Measurements from ENCODE around the gene OR13C3. TPM values are rescaled to one million over a fixed set of nuclear protein-coding genes. Genes with fewer than 3 reads are reported as not detected.

OR13C3 gene
- total RNA-seq, 1 experiment from 2014 or later: not detected

- no peak overlapping the region for H3K27ac ChIP-seq (ENCODE audit: low read length)
- no peak overlapping the region for H3K4me3 ChIP-seq (ENCODE audit: low read length)
- intact Hi-C loops (cut with micrococcal nuclease): no loop called here
- no peaks in the 10 kb centered on the region for H3K36me3 ChIP-seq (ENCODE audit: low read depth, low read length)
- H4K20me1 ChIP-seq (ENCODE audit: low read length): no peaks in the 10 kb centered on the region
- no peaks in the 10 kb centered on the region for H3K9me3 ChIP-seq (ENCODE audit: low read length)
- no peaks in the 10 kb centered on the region for H3K9me2 ChIP-seq (replicated peaks; ENCODE audit: low read length)
- no peak overlapping the region for H3K4me2 ChIP-seq (ENCODE audit: low read length)
- no peaks in the 10 kb centered on the region for H3F3A ChIP-seq (ENCODE audit: low read length, unreplicated experiment)
- BruUV-seq (replicated peaks): no TSS peak
- ChIA-PET POLR2A (ENCODE audit: unreplicated experiment) (no interaction called here), CTCF (no interaction called here)
- TF ChIP-seq EZH2 (IDR thresholded peaks at IDR 0.05; ENCODE audit: low read length, unreplicated experiment) (no peak), EZH2phosphoT487 (IDR thresholded peaks at IDR 0.05; ENCODE audit: borderline replicate concordance, low read length) (no peak), CTCF (conservative IDR thresholded peaks at IDR 0.05; ENCODE audit: low read depth, low read length) (no peak)
- H3K27me3 ChIP-seq (ENCODE audit: low read length): no peaks in the 10 kb centered on the region
- H3K79me2 ChIP-seq (ENCODE audit: low read length): no peaks in the 10 kb centered on the region
- H3K4me1 ChIP-seq (ENCODE audit: insufficient read depth, low read length): no peaks in the 10 kb centered on the region
- H3K9ac ChIP-seq (ENCODE audit: low read length): no peak overlapping the region
- no peak for ATAC-seq
- no peak for DNase-seq
- H2AFZ ChIP-seq (ENCODE audit: low read length): no peak overlapping the region
Observed at GRCh38 chr9:104575456-104575855, 38.8 kb upstream of the OR13C3 start.

- H3K4me2 ChIP-seq (ENCODE audit: low read length): no peak overlapping the region
- ChIA-PET POLR2A (ENCODE audit: unreplicated experiment) (no interaction called here), CTCF (no interaction called here)
- TF ChIP-seq CTCF (conservative IDR thresholded peaks at IDR 0.05; ENCODE audit: low read depth, low read length) (no peak), EZH2 (IDR thresholded peaks at IDR 0.05; ENCODE audit: low read length, unreplicated experiment) (no peak), EZH2phosphoT487 (IDR thresholded peaks at IDR 0.05; ENCODE audit: borderline replicate concordance, low read length) (no peak)
- no peaks in the 10 kb centered on the region for H3K79me2 ChIP-seq (ENCODE audit: low read length)
- no peak overlapping the region for H3K9ac ChIP-seq (ENCODE audit: low read length)
- no peaks in the 10 kb centered on the region for H3K27me3 ChIP-seq (ENCODE audit: low read length)
- H3K27ac ChIP-seq (ENCODE audit: low read length): no peak overlapping the region
- no TSS peak for BruUV-seq (replicated peaks)
- H2AFZ ChIP-seq (ENCODE audit: low read length): no peak overlapping the region
- H3K9me2 ChIP-seq (replicated peaks; ENCODE audit: low read length): no peaks in the 10 kb centered on the region
- H3K36me3 ChIP-seq (ENCODE audit: low read depth, low read length): no peaks in the 10 kb centered on the region
- no peak overlapping the region for H3K4me3 ChIP-seq (ENCODE audit: low read length)
- ATAC-seq (no peak), DNase-seq (no peak)
- no peaks in the 10 kb centered on the region for H3F3A ChIP-seq (ENCODE audit: low read length, unreplicated experiment)
- no peaks in the 10 kb centered on the region for H4K20me1 ChIP-seq (ENCODE audit: low read length)
- H3K9me3 ChIP-seq (ENCODE audit: low read length): no peaks in the 10 kb centered on the region
- no peaks in the 10 kb centered on the region for H3K4me1 ChIP-seq (ENCODE audit: insufficient read depth, low read length)
- intact Hi-C loops (cut with micrococcal nuclease): no loop called here
Observed at GRCh38 chr9:104572612-104573011, 36.0 kb upstream of the OR13C3 start.

- H3K79me2 ChIP-seq (ENCODE audit: low read length): no peaks in the 10 kb centered on the region
- TF ChIP-seq EZH2phosphoT487 (IDR thresholded peaks at IDR 0.05; ENCODE audit: borderline replicate concordance, low read length) (no peak), EZH2 (IDR thresholded peaks at IDR 0.05; ENCODE audit: low read length, unreplicated experiment) (no peak), CTCF (conservative IDR thresholded peaks at IDR 0.05; ENCODE audit: low read depth, low read length) (no peak)
- DNase-seq: no peak
- ChIA-PET POLR2A (ENCODE audit: unreplicated experiment) (no interaction called here), CTCF (no interaction called here)
- H4K20me1 ChIP-seq (ENCODE audit: low read length): no peaks in the 10 kb centered on the region
- intact Hi-C loops (cut with micrococcal nuclease): no loop called here
- H3K4me2 ChIP-seq (ENCODE audit: low read length): no peak within 1 kb of the TSS
- no peak within 1 kb of the TSS for H3K9ac ChIP-seq (ENCODE audit: low read length)
- H3K36me3 ChIP-seq (ENCODE audit: low read depth, low read length): no peaks in the 10 kb centered on the region
- ATAC-seq: no peak
- H3K27me3 ChIP-seq (ENCODE audit: low read length): no peaks in the 10 kb centered on the region
- no peaks in the 10 kb centered on the region for H3K4me1 ChIP-seq (ENCODE audit: insufficient read depth, low read length)
- H3K9me3 ChIP-seq (ENCODE audit: low read length): no peaks in the 10 kb centered on the region
- no peak within 1 kb of the TSS for H3K27ac ChIP-seq (ENCODE audit: low read length)
- no TSS peak for BruUV-seq (replicated peaks)
- no peaks in the 10 kb centered on the region for H3F3A ChIP-seq (ENCODE audit: low read length, unreplicated experiment)
- no peak within 1 kb of the TSS for H2AFZ ChIP-seq (ENCODE audit: low read length)
- no peak within 1 kb of the TSS for H3K4me3 ChIP-seq (ENCODE audit: low read length)
- no peaks in the 10 kb centered on the region for H3K9me2 ChIP-seq (replicated peaks; ENCODE audit: low read length)
Observed at GRCh38 chr9:104568868-104569267, 32.2 kb upstream of the OR13C3 start, which contains the start of gene OR13C8. OR13C8 (plus strand) TSS chr9:104569168; CDS start chr9:104569168, 0 bp downstream.
